Osteoblast (primary cell): ENCODE results near the gene ANAPC13. TPM values are rescaled to one million over a fixed set of nuclear protein-coding genes. Genes with fewer than 3 reads are reported as not detected.

ENCODE experiments used
- DNase-seq: peaks from one replicate; pipeline ENCODE4 v3.0.0; 2011; ENCODE audit warnings: low spot score, mixed read lengths; ENCODE audit not compliant: insufficient read length; ENCODE audit errors: missing footprints
- H2AFZ ChIP-seq: 2 replicates; pipeline ENCODE4 v1.6.0; 2011; ENCODE audit warnings: mild to moderate bottlenecking, low read length
- H3K27ac ChIP-seq: 2 replicates; pipeline ENCODE4 v1.5.1; 2011; ENCODE audit warnings: mild to moderate bottlenecking, low read depth, low read length, moderate library complexity
- H3K27me3 ChIP-seq: 2 replicates; pipeline ENCODE4 v1.6.0; 2012; ENCODE audit warnings: mild to moderate bottlenecking, control low read depth, inconsistent platforms, low read length, moderate library complexity; ENCODE audit not compliant: insufficient read depth
- H3K36me3 ChIP-seq: 2 replicates; pipeline ENCODE4 v1.5.1; 2011; ENCODE audit warnings: mild to moderate bottlenecking, low read length, control low read depth, moderate library complexity; ENCODE audit not compliant: insufficient read depth
- H3K4me1 ChIP-seq: 2 replicates; pipeline ENCODE4 v1.5.1; 2011; ENCODE audit warnings: mild to moderate bottlenecking, low read length, control low read depth, moderate library complexity; ENCODE audit not compliant: insufficient read depth
- H3K4me2 ChIP-seq: 2 replicates; pipeline ENCODE4 v1.6.0; 2011; ENCODE audit warnings: mild to moderate bottlenecking, low read length; ENCODE audit not compliant: insufficient read depth
- H3K4me3 ChIP-seq: fragments of 200-600 bp; sonication (generic); 3 replicates; pipeline ENCODE4 v1.5.1; 2012; ENCODE audit warnings: mild to moderate bottlenecking, low read length, inconsistent platforms; ENCODE audit not compliant: insufficient read depth
- H3K79me2 ChIP-seq: 2 replicates; pipeline ENCODE4 v1.6.0; 2012; ENCODE audit warnings: mild to moderate bottlenecking, low read length, control low read depth, inconsistent platforms; ENCODE audit not compliant: insufficient read depth
- H3K9me3 ChIP-seq: 2 replicates; pipeline ENCODE4 v1.5.1; 2011; ENCODE audit warnings: low read depth, low read length, control low read depth
- H4K20me1 ChIP-seq: 2 replicates; pipeline ENCODE4 v1.6.0; 2012; ENCODE audit warnings: mild to moderate bottlenecking, low read length, control low read depth; ENCODE audit not compliant: insufficient read depth
- total RNA-seq: library from RNA; depleted of rRNA; stranded (reverse); fragments of >200 nt; gene quantifications from 2 replicates; pipeline ENCODE4 v1.2.3, GENCODE V29; 2012
- TF ChIP-seq, protein P1 (sequence below): IDR thresholded peaks from 2 replicates; pipeline ENCODE4 v1.5.1; 2011; ENCODE audit warnings: mild to moderate bottlenecking, low read depth, low read length, moderate library complexity; ENCODE audit errors: extremely low read depth

Gene ANAPC13
- total RNA-seq, 1 donor = 68.4 TPM

DNA sequence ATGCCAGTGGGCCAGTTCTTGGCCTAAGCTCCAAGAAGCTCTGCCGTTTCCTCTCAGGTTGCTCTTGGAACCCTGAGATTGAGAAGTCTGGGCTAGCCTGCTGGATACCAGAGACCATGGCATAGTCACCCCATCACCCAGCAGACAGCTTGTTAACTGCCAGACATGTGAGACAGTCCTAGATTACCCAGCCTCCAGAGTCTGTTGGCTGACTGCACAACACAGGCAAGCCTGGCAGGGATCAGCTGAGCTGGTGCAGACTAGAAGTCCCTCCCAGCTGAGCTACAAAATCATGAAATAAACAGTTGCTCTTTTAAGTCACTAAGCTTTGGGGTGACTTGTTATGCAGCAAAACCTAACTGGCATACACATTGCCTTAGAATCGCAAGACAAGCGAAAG is 5.2 kb downstream of the ANAPC13 start:
- peak; percentile 64 for DNase-seq
- Histone ChIP-seq H3K4me2 (no peak overlapping the region), H3K27ac (peak overlapping the region; percentile 48), H3K9me3 (no peaks in the 10 kb centered on the region), H4K20me1 (no peaks in the 10 kb centered on the region), H3K79me2 (peaks cover 40% of the 10 kb centered on the region), H3K4me1 (peaks cover 42% of the 10 kb centered on the region), H3K27me3 (no peaks in the 10 kb centered on the region), H2AFZ (no peak overlapping the region), H3K4me3 (no peak overlapping the region), H3K36me3 (peaks cover 59% of the 10 kb centered on the region)
- TF ChIP-seq, protein P1, sequence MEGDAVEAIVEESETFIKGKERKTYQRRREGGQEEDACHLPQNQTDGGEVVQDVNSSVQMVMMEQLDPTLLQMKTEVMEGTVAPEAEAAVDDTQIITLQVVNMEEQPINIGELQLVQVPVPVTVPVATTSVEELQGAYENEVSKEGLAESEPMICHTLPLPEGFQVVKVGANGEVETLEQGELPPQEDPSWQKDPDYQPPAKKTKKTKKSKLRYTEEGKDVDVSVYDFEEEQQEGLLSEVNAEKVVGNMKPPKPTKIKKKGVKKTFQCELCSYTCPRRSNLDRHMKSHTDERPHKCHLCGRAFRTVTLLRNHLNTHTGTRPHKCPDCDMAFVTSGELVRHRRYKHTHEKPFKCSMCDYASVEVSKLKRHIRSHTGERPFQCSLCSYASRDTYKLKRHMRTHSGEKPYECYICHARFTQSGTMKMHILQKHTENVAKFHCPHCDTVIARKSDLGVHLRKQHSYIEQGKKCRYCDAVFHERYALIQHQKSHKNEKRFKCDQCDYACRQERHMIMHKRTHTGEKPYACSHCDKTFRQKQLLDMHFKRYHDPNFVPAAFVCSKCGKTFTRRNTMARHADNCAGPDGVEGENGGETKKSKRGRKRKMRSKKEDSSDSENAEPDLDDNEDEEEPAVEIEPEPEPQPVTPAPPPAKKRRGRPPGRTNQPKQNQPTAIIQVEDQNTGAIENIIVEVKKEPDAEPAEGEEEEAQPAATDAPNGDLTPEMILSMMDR = no peak

- Histone ChIP-seq H4K20me1 (no peaks in the 10 kb centered on the region), H3K4me3 (no peak overlapping the region), H3K9me3 (no peaks in the 10 kb centered on the region), H2AFZ (no peak overlapping the region), H3K79me2 (peaks cover 23% of the 10 kb centered on the region), H3K27me3 (no peaks in the 10 kb centered on the region), H3K4me2 (no peak overlapping the region), H3K36me3 (peaks cover 59% of the 10 kb centered on the region), H3K4me1 (peaks cover 23% of the 10 kb centered on the region), H3K27ac (peak overlapping the region; percentile 63)
- DNase-seq = no peak
- TF ChIP-seq, protein P1 = no peak
Measured at GRCh38 chr3:134477938-134478337, 7.8 kb downstream of the ANAPC13 start.

- Histone ChIP-seq H2AFZ (no peak overlapping the region), H3K36me3 (peaks cover 51% of the 10 kb centered on the region), H3K79me2 (peaks cover 15% of the 10 kb centered on the region), H3K9me3 (no peaks in the 10 kb centered on the region), H4K20me1 (no peaks in the 10 kb centered on the region), H3K4me2 (no peak overlapping the region), H3K27ac (peak overlapping the region; percentile 63), H3K4me1 (peaks cover 17% of the 10 kb centered on the region), H3K27me3 (no peaks in the 10 kb centered on the region), H3K4me3 (no peak overlapping the region)
- no peak for DNase-seq
- TF ChIP-seq, protein P1 = no peak
Measured at GRCh38 chr3:134477002-134477401, 8.8 kb downstream of the ANAPC13 start.

- no peak for DNase-seq
- no peaks in the 10 kb centered on the region for H4K20me1 ChIP-seq
- peak overlapping the region; percentile 53 for H3K27ac ChIP-seq
- TF ChIP-seq, protein P1 = no peak
- no peak overlapping the region for H2AFZ ChIP-seq
- no peak overlapping the region for H3K4me3 ChIP-seq
- H3K4me2 ChIP-seq = no peak overlapping the region
- H3K27me3 ChIP-seq = no peaks in the 10 kb centered on the region
- no peaks in the 10 kb centered on the region for H3K9me3 ChIP-seq
- peaks cover 24% of the 10 kb centered on the region for H3K4me1 ChIP-seq
- H3K36me3 ChIP-seq = peaks cover 44% of the 10 kb centered on the region
- H3K79me2 ChIP-seq = peaks cover 11% of the 10 kb centered on the region
Measured at GRCh38 chr3:134476306-134476705, 9.5 kb downstream of the ANAPC13 start.
